Measurements from ENCODE around the gene OSBPL10.

The OSBPL10 gene

DNA sequence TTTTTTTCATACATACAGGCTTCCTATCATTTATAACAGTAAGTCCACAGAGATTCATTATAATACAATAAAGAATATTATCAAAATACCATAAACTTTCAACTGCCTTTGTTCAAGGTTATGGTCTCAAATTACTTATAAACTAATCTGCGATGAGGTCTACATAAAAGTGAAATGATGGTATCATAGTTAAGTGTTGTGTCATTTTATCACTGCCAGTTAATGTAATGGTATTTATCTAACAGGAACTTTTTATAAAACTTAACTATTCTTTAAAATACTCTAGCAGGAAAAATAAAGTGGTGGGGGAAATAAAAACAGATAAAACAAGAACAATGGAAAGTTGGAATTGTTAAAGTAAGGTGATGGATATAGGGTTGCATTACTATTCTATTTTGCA, 153.1 kb downstream of the OSBPL10 start:
- DNase-seq (ENCODE audit: extremely low read depth, low read depth), result no peak
- TF ChIP-seq, protein P1, sequence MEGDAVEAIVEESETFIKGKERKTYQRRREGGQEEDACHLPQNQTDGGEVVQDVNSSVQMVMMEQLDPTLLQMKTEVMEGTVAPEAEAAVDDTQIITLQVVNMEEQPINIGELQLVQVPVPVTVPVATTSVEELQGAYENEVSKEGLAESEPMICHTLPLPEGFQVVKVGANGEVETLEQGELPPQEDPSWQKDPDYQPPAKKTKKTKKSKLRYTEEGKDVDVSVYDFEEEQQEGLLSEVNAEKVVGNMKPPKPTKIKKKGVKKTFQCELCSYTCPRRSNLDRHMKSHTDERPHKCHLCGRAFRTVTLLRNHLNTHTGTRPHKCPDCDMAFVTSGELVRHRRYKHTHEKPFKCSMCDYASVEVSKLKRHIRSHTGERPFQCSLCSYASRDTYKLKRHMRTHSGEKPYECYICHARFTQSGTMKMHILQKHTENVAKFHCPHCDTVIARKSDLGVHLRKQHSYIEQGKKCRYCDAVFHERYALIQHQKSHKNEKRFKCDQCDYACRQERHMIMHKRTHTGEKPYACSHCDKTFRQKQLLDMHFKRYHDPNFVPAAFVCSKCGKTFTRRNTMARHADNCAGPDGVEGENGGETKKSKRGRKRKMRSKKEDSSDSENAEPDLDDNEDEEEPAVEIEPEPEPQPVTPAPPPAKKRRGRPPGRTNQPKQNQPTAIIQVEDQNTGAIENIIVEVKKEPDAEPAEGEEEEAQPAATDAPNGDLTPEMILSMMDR (IDR thresholded peaks at IDR 0.05; ENCODE audit: low read depth, low read length), result no peak

- TF ChIP-seq, protein P1 (IDR thresholded peaks at IDR 0.05; ENCODE audit: low read depth, low read length), result no peak
- DNase-seq (ENCODE audit: extremely low read depth, low read depth), result no peak
These were observed 157.9 kb downstream of the OSBPL10 start for GRCh38 chr3:31823184-31823583.

GRCh38 chr3:31821118-31821517, 159.9 kb downstream of the OSBPL10 start:
- TF ChIP-seq, protein P1 (IDR thresholded peaks at IDR 0.05; ENCODE audit: low read depth, low read length), result no peak
- no peak for DNase-seq (ENCODE audit: extremely low read depth, low read depth)

DNA sequence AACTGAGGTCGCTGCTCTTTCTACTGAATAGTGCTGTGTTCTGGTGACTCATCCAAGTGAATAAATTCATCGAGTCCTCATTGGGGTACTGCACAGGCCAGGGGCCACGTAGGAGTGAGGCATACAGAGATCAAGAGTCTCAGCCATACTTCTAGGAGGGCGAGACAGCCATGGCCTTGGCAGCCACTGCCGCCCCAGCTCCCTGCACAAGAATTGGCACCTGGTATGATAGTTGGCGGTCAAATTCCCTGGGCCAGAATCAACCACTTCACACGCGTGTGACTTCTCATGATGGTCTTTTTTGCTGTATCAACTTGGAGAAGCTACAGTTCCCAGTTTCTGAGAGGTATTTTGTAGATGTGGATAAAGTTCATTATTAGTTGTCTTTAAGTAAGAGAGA, 161.6 kb downstream of the OSBPL10 start:
- DNase-seq (ENCODE audit: extremely low read depth, low read depth), result no peak
- TF ChIP-seq, protein P1 (IDR thresholded peaks at IDR 0.05; ENCODE audit: low read depth, low read length), result no peak

- TF ChIP-seq, protein P1 (IDR thresholded peaks at IDR 0.05; ENCODE audit: low read depth, low read length), result no peak
- no peak for DNase-seq (ENCODE audit: extremely low read depth, low read depth)
These were observed 163.6 kb downstream of the OSBPL10 start for GRCh38 chr3:31817411-31817966.

- no peak for DNase-seq (ENCODE audit: extremely low read depth, low read depth)
- TF ChIP-seq, protein P1 (IDR thresholded peaks at IDR 0.05; ENCODE audit: low read depth, low read length), result no peak
These were observed 165.2 kb downstream of the OSBPL10 start for GRCh38 chr3:31815631-31816440.

GRCh38 chr3:31815006-31815405, 166.1 kb downstream of the OSBPL10 start:
- TF ChIP-seq, protein P1 (IDR thresholded peaks at IDR 0.05; ENCODE audit: low read depth, low read length), result no peak
- DNase-seq (ENCODE audit: extremely low read depth, low read depth), result no peak

All from AG09319 (cell line).